GM18517 (cell line): ENCODE measurements around the gene GCGR.
A peak's percentile ranks its signal among the peaks of the same experiment; 100 is the strongest.
"Not testable (repeated sequence)": the region's sequence is repeated elsewhere in the genome, so short reads cannot be mapped to it uniquely, and the experiment has no call there.

Experiments used
- ATAC-seq: cut with Tn5 transposase; IDR thresholded peaks from one replicate; pipeline ENCODE4 v1.9.1; 2021; ENCODE audit warnings: mild to moderate bottlenecking, moderate library complexity; ENCODE audit not compliant: unreplicated experiment

The GCGR gene

DNA sequence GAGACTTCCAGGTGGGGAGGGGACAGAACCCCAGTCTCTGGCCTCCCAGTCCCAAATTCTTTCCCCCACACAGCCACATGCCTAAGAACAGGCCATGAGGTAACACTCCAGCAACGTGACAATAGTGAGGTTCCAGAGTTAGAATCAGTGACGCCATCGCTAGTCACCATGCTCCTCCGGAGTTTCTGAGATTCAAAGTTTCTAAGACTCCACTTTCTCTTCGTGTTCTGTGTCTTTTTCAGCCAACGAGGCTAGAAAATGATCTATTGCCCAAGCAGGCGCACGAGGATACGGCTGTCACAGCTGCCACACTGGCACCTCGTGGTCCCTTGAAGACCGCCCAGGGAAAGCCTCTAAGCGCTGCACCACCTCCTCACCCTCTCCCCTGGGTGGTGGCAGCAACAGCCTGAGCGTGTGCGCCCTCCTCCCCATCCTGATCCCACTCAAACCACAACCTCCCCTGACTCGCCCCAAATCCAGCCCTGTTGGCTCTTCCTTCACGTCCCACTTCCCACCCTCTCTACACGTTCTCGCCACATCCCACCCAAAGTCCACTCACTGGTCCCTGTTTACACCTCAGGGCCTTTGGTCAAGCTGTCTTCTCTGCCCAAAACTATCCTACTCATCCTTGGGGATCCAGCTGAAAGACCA is 28.1 kb downstream of the GCGR start:
- ATAC-seq: peak; percentile 12

DNA sequence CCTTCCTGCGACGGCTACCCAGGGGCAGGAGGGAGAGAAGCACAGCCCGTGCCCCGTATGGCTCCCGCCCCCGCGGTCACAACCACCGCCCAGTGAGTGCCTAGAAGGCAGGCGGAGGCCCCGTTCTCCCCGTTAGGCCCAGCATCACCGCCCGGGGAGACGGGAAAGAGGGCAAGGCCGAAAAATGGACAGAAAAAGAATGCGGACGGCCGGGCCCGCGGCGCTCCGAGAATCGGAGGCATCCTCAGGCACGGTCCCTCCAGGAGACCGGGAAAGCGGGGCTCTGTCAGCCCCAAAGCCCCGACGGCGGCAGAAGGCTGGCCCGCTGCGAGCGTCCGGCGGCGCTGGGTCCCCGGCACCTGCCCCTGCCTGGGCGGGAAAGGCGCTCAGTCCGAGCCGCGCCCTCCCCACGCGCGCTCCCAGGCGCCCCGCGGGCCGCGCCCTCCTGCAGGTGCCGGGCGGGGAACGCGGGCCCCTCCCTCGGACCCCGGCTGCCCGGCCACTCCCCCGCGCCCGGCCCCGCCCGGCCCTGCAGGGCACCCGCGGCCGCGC is 28.7 kb downstream of the GCGR start:
- peak; percentile 50 for ATAC-seq

DNA sequence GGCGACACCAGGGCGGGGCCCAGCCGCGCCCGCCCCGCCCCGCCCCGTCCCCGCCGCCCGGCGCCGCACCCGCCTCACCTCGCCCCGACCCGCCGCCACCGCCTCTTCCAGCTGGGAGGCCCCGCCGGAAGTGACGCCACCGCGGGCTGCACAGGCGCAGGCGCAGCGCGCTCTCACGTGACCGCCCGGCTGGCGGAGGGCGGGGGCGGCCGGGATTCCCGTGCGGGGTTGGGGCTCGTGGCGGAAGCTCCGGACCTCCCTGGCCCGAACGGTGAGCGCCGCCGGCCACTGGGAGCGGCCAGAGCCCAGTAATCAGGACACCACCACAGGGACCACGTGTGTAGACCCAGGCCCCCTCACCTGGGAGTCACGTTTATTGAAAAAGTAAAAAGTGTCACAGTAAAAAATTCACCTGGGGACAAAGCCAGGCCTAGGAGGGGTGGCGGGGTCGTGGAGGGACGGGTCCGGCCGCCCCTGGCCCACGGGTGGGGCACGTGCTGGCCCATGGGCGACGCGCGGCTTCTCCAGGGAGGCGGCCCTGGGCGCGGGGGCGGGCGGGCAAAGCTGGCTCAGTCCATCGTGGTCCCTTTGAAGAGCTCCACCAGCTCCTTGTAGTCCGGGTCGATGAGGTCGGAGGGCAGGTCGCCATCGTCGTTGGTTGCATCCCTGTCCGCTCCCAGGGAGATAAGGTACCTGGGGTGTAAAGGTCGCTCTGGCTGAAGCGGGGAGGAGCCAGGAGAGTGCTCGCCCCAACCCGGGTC is 29.4 kb downstream of the GCGR start, which contains the start of gene MCRIP1:
TSS of gene MCRIP1 (minus strand) at position 132 of the 761 bp plus-strand sequence. CDS start 8,785 bp downstream, outside the sequence.
- ATAC-seq: peak; percentile 49

DNA sequence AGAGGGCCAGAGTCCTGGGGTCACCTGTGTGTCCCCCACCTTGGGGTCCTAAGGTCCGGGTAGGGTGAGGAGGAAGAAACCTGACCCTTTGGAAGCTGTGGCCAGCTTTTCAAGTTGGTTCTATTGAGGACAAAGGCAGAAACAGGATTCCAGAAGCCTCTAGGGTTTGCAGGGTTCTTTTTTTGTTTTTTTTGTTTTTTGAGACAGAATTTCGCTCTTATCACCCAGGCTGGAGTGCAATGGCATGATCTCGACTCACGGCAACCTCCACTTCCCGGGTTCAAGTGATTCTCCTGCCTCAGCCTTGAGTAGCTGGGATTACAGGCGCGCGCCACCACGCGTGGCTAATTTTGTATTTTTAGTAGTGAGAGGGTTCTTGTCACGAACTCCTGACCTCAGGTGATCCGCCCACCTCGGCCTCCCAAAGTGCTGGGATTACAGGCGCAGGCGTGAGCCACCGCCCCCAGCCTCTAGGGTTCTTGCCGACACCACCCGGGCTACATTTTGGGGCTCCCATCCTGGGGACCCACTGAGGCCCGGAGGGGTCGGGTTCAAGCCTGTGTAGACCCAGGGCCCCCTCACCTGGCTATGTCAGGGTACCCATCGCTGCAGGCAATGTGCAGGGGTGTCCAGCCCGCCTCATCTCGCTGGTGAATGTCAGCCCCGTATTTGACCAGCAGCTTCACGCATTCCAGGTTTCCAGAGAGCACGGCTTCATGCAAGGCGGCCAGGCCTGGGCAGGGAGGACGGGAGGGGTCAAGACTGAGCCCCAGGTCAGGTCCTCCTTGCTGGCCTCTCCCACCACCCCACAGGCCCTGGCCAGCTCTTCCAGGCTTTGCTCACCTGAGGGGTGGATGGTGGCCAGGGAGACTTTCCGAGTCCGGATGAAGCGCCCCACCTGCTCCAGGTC is 30.2 kb downstream of the GCGR start:
- ATAC-seq: no peak

DNA sequence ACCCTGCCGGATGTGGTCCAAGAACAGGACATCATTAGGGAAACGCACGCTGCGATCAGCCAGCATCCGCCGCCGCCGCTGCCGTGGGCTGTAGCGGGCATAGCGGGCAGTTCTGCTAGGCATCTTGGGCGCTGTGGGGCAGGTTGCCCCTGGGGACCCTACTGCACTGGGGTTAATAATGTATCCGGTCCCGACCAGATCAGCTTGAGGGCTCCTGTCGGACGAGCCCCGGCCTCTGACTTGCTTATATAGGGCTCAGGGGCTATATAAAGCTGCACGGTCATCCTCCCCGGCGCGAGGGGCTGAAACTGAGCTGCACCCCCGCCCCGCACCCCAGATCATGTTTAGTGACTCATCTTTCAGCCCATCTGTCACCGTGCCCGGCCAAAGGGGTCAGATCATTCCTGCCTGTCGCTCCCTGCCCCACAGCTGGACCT is 30.9 kb downstream of the GCGR start, which contains the start of gene PPP1R27:
TSS of gene PPP1R27 (minus strand) at position 220 of the 437 bp plus-strand sequence. CDS start at position 123, 97 bp downstream.
- ATAC-seq: no peak

DNA sequence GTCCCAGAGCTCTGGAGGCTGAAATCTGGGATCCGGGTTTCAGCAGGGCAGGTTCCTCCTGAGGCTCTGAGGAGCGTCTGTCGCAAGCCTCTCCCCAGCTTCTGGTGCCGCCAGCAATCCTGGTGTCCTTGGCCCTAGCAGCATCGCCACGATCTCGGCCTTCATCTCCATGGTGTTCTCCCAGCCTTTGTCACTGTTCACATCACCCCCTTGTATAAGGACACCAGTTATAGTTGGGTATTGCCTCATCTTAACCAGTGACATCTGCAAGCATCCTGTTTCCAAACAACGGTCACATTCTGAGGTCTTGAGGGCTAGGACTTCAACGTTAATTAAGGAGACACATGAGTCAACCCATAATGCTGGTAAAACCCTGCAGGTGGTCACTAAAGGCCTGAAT is 33.7 kb downstream of the GCGR start:
- no peak for ATAC-seq

DNA sequence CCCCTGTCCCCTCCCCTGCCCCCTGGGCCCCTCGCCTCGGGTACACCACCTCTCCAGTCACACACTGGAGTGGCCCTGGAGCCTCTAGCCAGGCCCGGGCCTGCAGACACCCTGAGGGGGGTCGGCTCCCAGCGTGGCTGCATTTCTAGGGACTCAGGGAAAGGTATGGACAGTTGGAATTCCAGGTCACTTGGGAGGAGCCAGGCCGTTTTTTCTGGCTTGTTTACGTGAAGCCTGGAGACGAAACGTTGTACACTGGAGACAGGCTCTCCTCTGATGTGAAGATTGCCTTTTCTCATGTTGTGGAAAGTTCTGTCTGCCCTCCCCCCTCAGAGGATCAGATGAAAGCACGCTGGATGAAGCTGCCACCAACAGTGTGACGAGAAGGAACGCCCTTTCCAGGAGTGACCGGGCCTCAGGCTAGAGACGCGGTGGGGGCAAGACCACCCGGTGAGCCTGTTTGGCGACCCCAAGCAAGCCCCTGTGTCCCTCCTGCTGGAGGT is 34.9 kb downstream of the GCGR start:
- no peak for ATAC-seq

DNA sequence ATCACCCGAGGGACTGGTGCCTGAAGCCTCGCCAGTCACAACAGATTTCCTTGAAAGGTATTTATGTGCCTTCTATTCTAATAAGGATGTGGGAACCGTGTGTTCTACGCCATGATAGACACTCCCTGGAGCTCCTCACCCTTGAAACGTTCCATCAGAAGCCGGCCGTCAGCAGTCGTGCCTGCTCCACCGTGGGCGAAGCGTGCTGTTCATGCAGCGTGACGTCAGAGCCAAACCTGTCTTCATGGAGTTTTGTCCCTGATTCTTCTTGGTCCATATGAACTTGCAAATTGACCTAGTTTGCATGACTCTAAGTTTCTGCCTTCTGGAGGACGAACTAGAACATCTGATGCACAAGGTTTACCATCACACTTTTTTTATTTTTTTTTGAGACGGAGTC is 35.4 kb downstream of the GCGR start:
- no peak for ATAC-seq

DNA sequence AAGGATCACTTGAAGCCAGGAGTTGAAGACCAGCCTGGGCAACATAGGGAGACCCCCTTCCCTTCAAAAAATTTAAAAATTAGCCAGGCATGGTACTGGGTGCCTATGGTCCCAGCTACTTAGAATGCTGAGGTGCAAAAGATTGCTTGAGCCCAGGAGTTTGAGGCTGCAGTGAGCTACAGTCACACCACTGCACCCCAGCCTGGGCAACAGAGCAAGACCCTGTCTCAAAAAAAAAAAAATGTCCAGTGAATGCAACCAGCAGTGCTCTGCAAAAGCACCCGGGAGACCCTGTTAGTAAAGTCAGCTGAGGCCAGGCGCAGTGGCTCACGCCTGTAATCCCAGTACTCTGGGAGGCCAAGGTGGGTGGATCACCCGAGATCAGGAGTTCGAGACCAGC is 36.1 kb downstream of the GCGR start:
- ATAC-seq: not testable (repeated sequence)

DNA sequence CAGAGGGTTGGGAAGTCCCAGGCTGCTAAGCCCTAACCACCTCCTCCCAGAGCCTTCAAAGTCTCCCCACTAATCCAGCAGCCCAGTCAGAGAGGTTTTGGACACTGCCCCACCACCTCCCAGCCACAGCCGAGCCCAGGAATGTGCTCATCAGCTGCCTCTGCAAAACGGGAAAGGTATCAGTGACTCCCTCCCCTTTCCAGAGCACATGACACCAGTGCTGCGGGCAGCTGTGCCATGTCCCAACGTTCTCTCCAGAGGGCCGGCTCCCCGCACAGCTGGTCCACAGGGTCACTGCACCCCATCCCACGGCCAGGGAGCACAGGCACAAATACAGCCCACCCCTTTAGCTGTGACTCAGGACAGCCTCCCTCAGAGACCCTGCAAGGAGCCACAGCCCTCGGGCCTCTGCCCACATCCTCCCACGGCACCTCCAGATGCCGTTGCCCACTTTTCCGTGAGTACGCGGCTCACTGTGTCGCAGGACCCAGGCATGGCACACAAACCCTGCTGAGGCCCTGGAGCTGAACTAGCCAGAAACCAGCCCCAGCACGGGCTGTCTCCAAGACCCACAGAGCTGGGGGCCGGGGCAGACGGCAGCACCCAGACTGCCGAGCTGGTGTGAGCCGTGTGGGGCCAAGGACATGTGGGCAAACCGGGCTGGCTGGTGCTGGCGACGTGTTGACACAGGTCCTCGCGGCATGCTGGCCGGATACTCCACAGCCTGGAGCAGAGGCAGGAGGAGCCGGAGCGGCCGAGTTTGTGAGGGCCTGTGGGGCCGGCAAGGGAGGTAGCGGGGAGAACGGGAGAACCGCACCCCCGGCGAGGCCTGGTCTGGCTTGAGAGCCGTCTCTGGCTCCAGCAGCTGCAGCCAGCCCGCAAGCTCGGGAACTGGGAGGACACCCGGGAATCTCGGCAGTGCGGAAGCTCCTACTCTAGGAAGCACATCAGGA is 37.2 kb downstream of the GCGR start:
- ATAC-seq: no peak

DNA sequence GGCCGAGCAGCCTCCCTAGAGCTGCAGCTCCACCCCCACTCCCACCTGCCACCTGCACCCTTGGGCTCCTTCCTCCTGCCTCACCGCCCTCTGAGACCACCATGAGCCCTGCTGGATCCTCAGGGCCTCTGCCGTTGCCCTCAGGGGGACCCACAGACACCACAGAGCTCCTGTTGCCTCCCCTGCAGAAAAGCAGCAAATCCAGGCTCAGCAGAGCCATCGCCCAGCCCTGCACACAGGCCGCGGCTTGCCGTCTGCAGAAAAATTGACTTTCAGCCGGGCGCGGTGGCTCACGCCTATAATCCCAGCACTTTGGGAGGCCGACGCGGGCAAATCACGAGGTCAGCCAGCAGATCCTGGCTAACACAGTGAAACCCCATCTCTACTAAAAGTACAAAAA is 37.9 kb downstream of the GCGR start:
- no peak for ATAC-seq

DNA sequence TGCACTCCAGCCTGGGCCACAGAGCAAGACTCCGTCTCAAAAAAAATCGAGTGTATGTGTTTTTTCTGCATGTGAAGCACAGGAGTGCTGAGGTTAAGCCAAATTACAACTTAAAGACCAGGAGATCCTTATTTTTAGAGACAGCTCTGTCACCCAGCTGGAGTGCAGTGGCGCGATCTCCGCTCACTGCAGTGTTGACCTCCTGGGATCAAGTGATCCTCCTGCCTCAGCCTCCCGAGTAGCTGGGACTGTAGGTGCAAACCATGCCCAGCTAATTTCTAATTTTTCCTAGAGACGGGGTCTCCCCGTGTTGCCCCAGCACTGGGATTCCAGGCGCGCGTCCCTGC is 38.4 kb downstream of the GCGR start:
- ATAC-seq: no peak

DNA sequence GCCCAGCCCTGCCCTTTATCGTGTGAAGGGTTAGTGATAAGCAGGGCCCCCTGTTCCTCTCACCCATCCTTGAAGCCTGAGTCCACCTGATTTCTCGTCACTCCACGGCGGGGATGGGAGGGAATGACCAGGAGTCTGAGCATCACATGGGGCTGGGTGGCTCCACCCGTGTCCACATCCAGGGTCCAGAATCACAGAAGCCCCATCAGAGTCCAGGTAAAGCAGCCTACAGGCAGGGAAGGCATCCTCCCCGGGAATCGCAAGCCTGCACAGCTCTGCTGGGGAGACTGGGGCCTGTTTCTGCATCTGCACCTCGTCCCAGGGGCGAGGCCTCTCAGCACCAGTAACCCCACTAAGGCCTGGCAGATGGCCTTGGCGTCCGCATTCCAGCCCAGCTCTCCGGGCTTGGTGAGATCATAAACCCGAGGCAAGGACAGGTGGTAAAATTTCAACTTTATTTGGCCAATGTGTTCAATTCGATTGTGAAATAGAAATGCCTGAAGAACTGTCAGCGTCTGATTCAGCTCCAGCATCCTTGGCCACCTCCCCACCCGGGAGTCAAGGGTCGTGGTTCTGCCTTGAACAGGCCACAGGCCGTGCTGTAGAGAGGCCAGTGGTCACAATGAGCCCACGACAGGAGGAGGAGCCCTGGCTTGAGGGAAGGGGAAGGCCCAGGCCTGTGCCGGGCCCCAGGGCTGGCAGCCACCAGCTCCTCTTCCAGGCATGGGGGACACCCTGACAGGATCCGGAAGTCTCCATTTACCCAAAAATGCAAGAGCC is 39.0 kb downstream of the GCGR start:
- ATAC-seq: no peak

DNA sequence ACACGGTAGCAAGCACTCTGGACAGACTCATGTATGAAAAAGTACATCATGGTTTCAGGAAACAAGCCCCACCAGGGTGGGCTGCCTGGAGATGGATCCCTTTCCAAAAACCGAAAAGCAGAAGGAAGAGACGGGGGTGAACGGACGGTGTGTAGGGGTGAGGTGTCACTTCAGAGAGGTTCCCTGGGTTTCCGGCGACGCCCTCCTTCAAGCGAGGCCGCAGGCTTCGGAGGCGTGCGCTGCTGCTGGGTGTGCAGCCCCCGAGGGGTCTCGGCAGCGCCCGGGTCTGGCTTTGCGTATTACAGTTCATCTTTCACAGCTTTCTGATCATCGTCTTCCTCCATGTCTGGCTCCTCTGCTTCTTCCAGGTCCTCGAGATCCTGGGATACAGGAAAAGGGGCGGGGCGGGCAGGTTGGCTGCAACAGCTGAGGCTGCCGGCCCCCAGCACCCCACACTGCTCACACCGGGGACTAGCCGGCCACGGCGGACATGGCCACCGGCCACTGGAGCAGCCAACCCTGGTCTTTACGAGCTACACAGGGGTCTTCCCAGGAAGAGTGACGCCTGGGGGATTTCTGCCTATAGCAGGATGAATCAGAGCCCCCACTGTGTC is 39.9 kb downstream of the GCGR start:
- no peak for ATAC-seq

DNA sequence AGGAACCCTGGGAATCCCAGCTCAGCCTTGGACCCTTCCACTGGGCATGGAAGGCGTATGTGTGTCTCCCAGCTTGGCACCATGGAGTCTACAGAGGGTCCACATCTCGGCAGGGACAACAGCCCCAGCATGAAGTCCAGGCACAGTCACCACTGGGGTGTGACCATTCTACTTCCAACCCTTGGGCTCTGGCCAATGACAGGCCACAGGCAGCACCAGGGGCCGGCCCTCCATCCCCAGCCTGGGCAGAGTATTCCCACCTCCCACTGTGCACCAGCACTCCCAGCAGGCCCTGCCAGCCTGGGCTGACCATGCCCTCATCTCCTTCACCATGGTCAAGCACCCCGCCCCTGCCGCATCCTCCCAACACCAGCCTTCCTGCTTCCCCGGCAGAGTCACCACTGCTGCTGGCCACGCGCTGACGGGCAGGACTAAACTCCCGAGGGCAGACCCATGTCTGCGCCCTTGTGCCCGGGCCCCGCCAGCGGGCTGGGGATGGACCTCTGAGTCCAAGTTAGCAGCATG is 40.4 kb downstream of the GCGR start:
- no peak for ATAC-seq

DNA sequence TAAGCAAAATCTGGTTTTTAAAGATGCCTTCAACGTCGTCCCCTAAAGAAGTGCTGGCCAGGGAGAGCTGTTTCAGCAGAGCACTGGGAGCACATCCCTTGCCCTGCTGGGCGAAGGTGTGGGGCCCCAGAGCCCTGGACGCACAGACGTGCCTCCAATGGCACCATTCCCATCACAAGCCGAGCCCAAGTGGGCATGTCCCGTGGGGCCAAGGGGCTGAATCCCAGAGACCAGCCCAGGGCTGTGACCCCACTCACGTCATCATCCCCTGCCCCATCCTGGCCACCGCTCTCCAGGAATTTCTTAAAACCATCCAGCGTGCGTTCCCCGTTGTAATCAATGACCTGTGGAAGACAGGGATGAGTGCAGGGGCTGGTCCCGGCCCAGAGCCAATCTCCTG is 40.9 kb downstream of the GCGR start:
- no peak for ATAC-seq

DNA sequence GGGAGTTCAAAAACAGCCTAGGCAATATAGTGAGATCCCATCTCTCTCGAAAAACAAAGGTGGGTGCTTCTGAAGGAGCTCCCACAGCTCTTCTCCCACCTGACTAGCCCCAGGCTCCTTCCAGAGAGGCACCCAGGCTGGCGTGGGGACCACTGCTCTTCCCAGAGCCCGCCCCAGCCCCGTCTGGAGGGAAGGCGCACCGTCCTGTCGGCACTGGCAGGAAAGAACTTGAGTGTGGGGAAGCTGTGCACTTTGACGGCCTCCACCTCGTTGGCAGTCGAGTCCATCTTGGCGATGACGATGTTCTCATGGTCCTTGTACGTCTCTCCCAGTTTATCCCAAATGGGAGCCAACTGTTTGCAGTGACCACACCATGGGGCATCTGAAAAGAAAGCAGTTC is 41.4 kb downstream of the GCGR start:
- ATAC-seq: no peak
